Caco-2 (cell line): ENCODE data around the gene ZNF235. TPM values are rescaled to one million over a fixed set of nuclear protein-coding genes. Genes with fewer than 3 reads are reported as not detected.
A peak's percentile ranks its signal among the peaks of the same experiment; 100 is the strongest.

Source experiments
- BruUV-seq: library from RNA; stranded (reverse); fragments of 400-500 nt; replicated peaks from 2 replicates; lab custom pipeline; 2021; lab: Mats Ljungman, UMichigan
- CTCF ChIA-PET: fragments of 300-600 bp; sonication (Branson Sonifier 250); formaldehyde crosslinking; loops from one replicate; lab custom pipeline; 2022; ENCODE audit warnings: antibody characterized with exemption; lab: Charles Lee
- POLR2A ChIA-PET: fragments of 300-600 bp; sonication (Branson Sonifier 250); formaldehyde crosslinking; loops from one replicate; lab custom pipeline; 2022; ENCODE audit warnings: antibody characterized with exemption; lab: Charles Lee
- DNase-seq, 2 experiments: peaks; one replicate each; pipeline versions ENCODE4 v3.0.0 to v3.0.0-alpha.2; 2020 to 2022
- H3K27me3 ChIP-seq: replicated peaks from 2 replicates; pipeline ENCODE4 v1.6.0; 2011; ENCODE audit warnings: low read length; ENCODE audit not compliant: control insufficient read depth, insufficient read depth
- H3K36me3 ChIP-seq: 2 replicates; pipeline ENCODE4 v1.5.1; 2011; ENCODE audit warnings: low read length; ENCODE audit not compliant: control insufficient read depth, insufficient read depth
- H3K4me1 ChIP-seq: fragments of 250-450 bp; sonication (Bioruptor Pico); 2 replicates; pipeline ENCODE4 v1.5.1; 2020; ENCODE audit warnings: mild to moderate bottlenecking
- H3K4me3 ChIP-seq: 2 replicates; pipeline ENCODE4 v1.5.1; 2011; ENCODE audit warnings: low read depth, mild to moderate bottlenecking, control low read depth, low read length
- H3K9me3 ChIP-seq: fragments of 250-450 bp; sonication (Bioruptor Pico); 2 replicates; pipeline ENCODE4 v1.5.1; 2020; ENCODE audit warnings: mild to moderate bottlenecking, moderate library complexity
- H3K27ac Mint-ChIP-seq: one replicate; pipeline ENCODE4 v1.8.0; 2022; ENCODE audit warnings: mixed read lengths; ENCODE audit not compliant: unreplicated experiment
- H3K27me3 Mint-ChIP-seq: one replicate; pipeline ENCODE4 v1.8.0; 2022; ENCODE audit warnings: mixed read lengths; ENCODE audit not compliant: insufficient read depth, unreplicated experiment
- H3K36me3 Mint-ChIP-seq: one replicate; pipeline ENCODE4 v1.8.0; 2022; ENCODE audit warnings: mild to moderate bottlenecking, mixed read lengths; ENCODE audit not compliant: insufficient read depth, unreplicated experiment
- H3K4me1 Mint-ChIP-seq: one replicate; pipeline ENCODE4 v1.8.0; 2022; ENCODE audit warnings: low read depth, mixed read lengths; ENCODE audit not compliant: unreplicated experiment
- H3K4me3 Mint-ChIP-seq: one replicate; pipeline ENCODE4 v1.8.0; 2022; ENCODE audit warnings: mild to moderate bottlenecking, moderate library complexity, mixed read lengths; ENCODE audit not compliant: unreplicated experiment
- H3K9me3 Mint-ChIP-seq: one replicate; pipeline ENCODE4 v1.8.0; 2022; ENCODE audit warnings: mixed read lengths; ENCODE audit not compliant: unreplicated experiment
- CTCF ChIP-seq, 2 experiments: fragments of 200-600 bp in 1 of 2; IDR thresholded peaks; 1 replicate in 1 of 2; 2 replicates in 1 of 2; pipeline versions ENCODE4 v1.5.1 to v1.8.0; 2011 to 2022; ENCODE audit warnings: antibody characterized with exemption in 1 of 2, control low read depth in 1 of 2, inconsistent platforms in 1 of 2, low read depth in 1 of 2, low read length in 1 of 2, mild to moderate bottlenecking in 1 of 2, moderate library complexity in 1 of 2; ENCODE audit not compliant: insufficient read depth in 1 of 2, severe bottlenecking in 1 of 2, unreplicated experiment in 1 of 2
- intact Hi-C: fragments of 100-400 bp; cut with micrococcal nuclease; formaldehyde crosslinking; loops from one replicate; pipeline ENCODE4 v1.10.0; 2022; ENCODE audit not compliant: unreplicated experiment
- total RNA-seq: library from RNA; stranded (reverse); gene quantifications from 2 replicates; pipeline ENCODE4 v1.2.3, GENCODE V29; 2022

ZNF235 gene
- total RNA-seq, 1 experiment from 2014 or later: 9.2 TPM

- no peak overlapping the region for H3K27ac Mint-ChIP-seq
- H3K4me3 ChIP-seq: no peak overlapping the region
- no peaks in the 10 kb centered on the region for H3K27me3 Mint-ChIP-seq
- no peaks in the 10 kb centered on the region for H3K36me3 Mint-ChIP-seq
- no peaks in the 10 kb centered on the region for H3K4me1 Mint-ChIP-seq
- CTCF ChIA-PET: no interaction called here
- no peaks in the 10 kb centered on the region for H3K4me1 ChIP-seq
- H3K27me3 ChIP-seq: no peaks in the 10 kb centered on the region
- DNase-seq: peak in 1 of 2 experiments; percentile 6
- intact Hi-C loops: no loop called here
- POLR2A ChIA-PET: no interaction called here
- no peak for TF ChIP-seq CTCF (IDR thresholded peaks at IDR 0.05; ENCODE audit: insufficient read depth in 1 of 2, low read depth in 1 of 2, low read length in 1 of 2, severe bottlenecking in 1 of 2, unreplicated experiment in 1 of 2)
- H3K9me3 Mint-ChIP-seq: peaks cover 41% of the 10 kb centered on the region
- no peak overlapping the region for H3K4me3 Mint-ChIP-seq
- H3K36me3 ChIP-seq: no peaks in the 10 kb centered on the region
- peaks cover 3% of the 10 kb centered on the region; the same call in 1 of the 2 replicates for H3K9me3 ChIP-seq
- no TSS peak for BruUV-seq
These were observed 23.9 kb downstream of the ZNF235 start for GRCh38 chr19:44280916-44281315.

GRCh38 chr19:44278181-44278690, 26.6 kb downstream of the ZNF235 start:
- H3K27ac Mint-ChIP-seq: no peak overlapping the region

GRCh38 chr19:44277331-44277730, 27.5 kb downstream of the ZNF235 start:
- H3K27ac Mint-ChIP-seq: no peak overlapping the region
- DNase-seq: no peak
- H3K27me3 Mint-ChIP-seq: no peaks in the 10 kb centered on the region
- peaks cover 9% of the 10 kb centered on the region for H3K36me3 Mint-ChIP-seq
- BruUV-seq: no TSS peak
- peaks cover 6% of the 10 kb centered on the region; the same call in 1 of the 2 replicates for H3K9me3 ChIP-seq
- no peak overlapping the region for H3K4me3 ChIP-seq
- no peak overlapping the region for H3K4me3 Mint-ChIP-seq
- no peak for TF ChIP-seq CTCF (IDR thresholded peaks at IDR 0.05; ENCODE audit: insufficient read depth in 1 of 2, low read depth in 1 of 2, low read length in 1 of 2, severe bottlenecking in 1 of 2, unreplicated experiment in 1 of 2)
- intact Hi-C loops: no loop called here
- H3K9me3 Mint-ChIP-seq: peaks cover 62% of the 10 kb centered on the region
- no peaks in the 10 kb centered on the region for H3K36me3 ChIP-seq
- no peaks in the 10 kb centered on the region for H3K27me3 ChIP-seq
- H3K4me1 ChIP-seq: no peaks in the 10 kb centered on the region
- CTCF ChIA-PET: no interaction called here
- no peaks in the 10 kb centered on the region for H3K4me1 Mint-ChIP-seq
- POLR2A ChIA-PET: no interaction called here

More at GRCh38 chr19:44278181-44278690, 26.6 kb downstream of the ZNF235 start:
- Mint-ChIP-seq H3K36me3 (peaks cover 9% of the 10 kb centered on the region), H3K4me1 (no peaks in the 10 kb centered on the region), H3K27me3 (no peaks in the 10 kb centered on the region), H3K4me3 (no peak overlapping the region), H3K9me3 (peaks cover 56% of the 10 kb centered on the region)
- no peak for TF ChIP-seq CTCF (IDR thresholded peaks at IDR 0.05; ENCODE audit: insufficient read depth in 1 of 2, low read depth in 1 of 2, low read length in 1 of 2, severe bottlenecking in 1 of 2, unreplicated experiment in 1 of 2)
- Histone ChIP-seq H3K4me3 (no peak overlapping the region), H3K36me3 (no peaks in the 10 kb centered on the region), H3K9me3 (peaks cover 6% of the 10 kb centered on the region; the same call in 1 of the 2 replicates), H3K27me3 (no peaks in the 10 kb centered on the region), H3K4me1 (no peaks in the 10 kb centered on the region)
- ChIA-PET CTCF (no interaction called here), POLR2A (no interaction called here)
- no TSS peak for BruUV-seq
- intact Hi-C loops: no loop called here
- DNase-seq: no peak
